ENCODE results near the gene LNX1.

DNA sequence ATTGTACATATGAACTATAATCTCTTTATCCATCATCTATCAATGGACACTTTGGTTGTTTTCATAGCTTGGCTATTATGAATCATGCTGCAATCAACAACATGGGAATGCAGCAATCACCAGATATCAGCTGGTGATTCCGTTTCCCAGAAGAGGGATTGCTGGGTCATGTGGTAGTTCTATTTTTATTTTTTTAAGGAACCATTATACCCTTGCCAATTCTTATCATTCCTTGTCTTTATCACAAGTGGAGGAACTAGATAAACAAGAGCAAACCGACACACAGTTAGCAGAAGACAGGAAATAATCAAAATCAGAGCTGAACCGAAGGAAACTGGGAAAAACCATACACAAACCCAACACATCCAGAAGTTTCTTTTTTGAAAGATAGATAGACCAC is 14.5 kb upstream of the LNX1 start:
- TF ChIP-seq, protein P1, sequence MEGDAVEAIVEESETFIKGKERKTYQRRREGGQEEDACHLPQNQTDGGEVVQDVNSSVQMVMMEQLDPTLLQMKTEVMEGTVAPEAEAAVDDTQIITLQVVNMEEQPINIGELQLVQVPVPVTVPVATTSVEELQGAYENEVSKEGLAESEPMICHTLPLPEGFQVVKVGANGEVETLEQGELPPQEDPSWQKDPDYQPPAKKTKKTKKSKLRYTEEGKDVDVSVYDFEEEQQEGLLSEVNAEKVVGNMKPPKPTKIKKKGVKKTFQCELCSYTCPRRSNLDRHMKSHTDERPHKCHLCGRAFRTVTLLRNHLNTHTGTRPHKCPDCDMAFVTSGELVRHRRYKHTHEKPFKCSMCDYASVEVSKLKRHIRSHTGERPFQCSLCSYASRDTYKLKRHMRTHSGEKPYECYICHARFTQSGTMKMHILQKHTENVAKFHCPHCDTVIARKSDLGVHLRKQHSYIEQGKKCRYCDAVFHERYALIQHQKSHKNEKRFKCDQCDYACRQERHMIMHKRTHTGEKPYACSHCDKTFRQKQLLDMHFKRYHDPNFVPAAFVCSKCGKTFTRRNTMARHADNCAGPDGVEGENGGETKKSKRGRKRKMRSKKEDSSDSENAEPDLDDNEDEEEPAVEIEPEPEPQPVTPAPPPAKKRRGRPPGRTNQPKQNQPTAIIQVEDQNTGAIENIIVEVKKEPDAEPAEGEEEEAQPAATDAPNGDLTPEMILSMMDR (IDR thresholded peaks at IDR 0.05): no peak
- TF ChIP-seq POLR2AphosphoS5 (IDR thresholded peaks at IDR 0.05) (no peak), POLR2A (IDR thresholded peaks at IDR 0.05) (no peak)

Measured in suprapubic skin (tissue), 4 donors.